IPS-18c (cell line): ENCODE data around the gene INSYN1.
"Not testable (repeated sequence)": the region's sequence is repeated elsewhere in the genome, so short reads cannot be mapped to it uniquely, and the experiment has no call there.

Source experiments
- H3K4me3 ChIP-seq: 2 replicates; pipeline ENCODE4 v1.7.0; 2013; ENCODE audit warnings: low read depth, mild to moderate bottlenecking, low read length, moderate library complexity; ENCODE audit not compliant: insufficient read depth
- H3K9me3 ChIP-seq: one replicate; pipeline ENCODE4 v1.6.1; 2013; ENCODE audit warnings: mild to moderate bottlenecking, low read length, moderate library complexity; ENCODE audit not compliant: control insufficient read depth, insufficient read depth

INSYN1 gene

DNA sequence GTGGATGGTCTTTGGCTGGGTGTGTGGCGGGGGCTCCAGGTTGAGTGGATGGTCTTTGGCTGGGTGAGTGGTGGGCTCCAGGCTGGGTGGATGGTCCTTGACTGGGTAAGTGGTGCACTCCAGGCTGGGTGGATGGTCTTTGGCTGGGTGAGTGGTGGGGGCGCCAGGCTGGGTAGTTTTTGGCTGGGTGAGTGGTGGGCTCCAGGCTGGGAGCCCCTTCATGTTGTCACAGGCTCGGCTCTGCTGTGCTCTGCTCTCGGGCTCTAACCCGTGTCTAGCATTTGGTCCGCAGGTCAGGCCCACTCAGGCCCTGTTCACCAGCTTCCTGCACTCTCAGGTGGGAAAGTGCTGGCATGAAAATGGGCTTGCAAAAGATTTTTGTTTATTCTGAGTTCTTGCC, 43.9 kb downstream of the INSYN1 start:
- Histone ChIP-seq H3K4me3 (no peak overlapping the region), H3K9me3 (no peaks in the 10 kb centered on the region)

GRCh38 chr15:73708691-73709090, 44.5 kb downstream of the INSYN1 start:
- H3K9me3 ChIP-seq: no peaks in the 10 kb centered on the region
- no peak overlapping the region for H3K4me3 ChIP-seq

DNA sequence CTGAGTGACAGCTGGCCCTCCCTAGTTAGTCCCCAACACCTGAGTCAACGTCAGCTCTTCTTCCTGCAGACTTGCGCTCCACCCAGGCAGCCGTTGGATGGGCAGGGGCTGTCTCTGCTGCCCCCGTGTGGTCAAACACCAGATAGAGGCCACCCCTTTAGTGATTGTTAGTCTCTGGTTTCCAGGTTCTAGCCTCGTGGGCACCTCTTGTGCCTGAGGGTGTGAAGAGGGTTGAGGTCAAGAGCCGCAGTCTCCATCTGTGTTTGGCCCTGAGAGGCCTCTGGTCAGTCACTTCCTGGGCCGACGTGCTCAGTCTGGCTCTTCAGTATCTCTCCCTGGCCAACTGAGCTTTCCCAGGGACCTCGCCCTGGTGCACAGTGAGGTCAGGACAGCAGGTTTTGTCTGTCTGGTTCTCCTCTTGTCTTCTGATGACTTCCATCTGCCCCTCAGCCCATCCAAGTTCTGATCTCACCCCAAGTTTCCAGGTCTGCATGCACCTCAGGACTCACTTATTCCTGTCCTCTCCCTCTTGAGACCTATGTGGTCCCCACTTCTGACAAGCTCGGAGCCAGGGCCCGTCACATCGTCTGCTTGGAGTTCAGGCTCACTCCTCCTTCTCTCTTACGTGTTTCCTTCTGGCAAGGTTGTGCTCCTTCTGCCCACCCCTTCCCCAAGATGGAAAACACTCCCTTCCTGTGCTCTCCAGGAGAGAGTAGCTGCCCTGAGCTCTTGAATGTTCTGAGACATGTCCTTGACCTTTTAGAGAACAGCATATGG, 48.1 kb downstream of the INSYN1 start:
- no peak overlapping the region for H3K4me3 ChIP-seq
- no peaks in the 10 kb centered on the region for H3K9me3 ChIP-seq

GRCh38 chr15:73704142-73704868, 48.8 kb downstream of the INSYN1 start:
- H3K9me3 ChIP-seq, H3K4me3 ChIP-seq: not testable (repeated sequence)

DNA sequence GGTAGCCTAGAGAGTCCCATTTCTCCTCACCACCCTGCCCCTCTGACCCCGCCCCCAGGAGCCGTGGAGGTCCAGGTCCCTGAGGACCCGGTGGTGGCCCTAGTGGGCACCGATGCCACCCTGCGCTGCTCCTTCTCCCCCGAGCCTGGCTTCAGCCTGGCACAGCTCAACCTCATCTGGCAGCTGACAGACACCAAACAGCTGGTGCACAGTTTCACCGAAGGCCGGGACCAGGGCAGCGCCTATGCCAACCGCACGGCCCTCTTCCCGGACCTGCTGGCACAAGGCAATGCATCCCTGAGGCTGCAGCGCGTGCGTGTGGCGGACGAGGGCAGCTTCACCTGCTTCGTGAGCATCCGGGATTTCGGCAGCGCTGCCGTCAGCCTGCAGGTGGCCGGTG, 49.5 kb downstream of the INSYN1 start:
- H3K4me3 ChIP-seq, H3K9me3 ChIP-seq: not testable (repeated sequence)

DNA sequence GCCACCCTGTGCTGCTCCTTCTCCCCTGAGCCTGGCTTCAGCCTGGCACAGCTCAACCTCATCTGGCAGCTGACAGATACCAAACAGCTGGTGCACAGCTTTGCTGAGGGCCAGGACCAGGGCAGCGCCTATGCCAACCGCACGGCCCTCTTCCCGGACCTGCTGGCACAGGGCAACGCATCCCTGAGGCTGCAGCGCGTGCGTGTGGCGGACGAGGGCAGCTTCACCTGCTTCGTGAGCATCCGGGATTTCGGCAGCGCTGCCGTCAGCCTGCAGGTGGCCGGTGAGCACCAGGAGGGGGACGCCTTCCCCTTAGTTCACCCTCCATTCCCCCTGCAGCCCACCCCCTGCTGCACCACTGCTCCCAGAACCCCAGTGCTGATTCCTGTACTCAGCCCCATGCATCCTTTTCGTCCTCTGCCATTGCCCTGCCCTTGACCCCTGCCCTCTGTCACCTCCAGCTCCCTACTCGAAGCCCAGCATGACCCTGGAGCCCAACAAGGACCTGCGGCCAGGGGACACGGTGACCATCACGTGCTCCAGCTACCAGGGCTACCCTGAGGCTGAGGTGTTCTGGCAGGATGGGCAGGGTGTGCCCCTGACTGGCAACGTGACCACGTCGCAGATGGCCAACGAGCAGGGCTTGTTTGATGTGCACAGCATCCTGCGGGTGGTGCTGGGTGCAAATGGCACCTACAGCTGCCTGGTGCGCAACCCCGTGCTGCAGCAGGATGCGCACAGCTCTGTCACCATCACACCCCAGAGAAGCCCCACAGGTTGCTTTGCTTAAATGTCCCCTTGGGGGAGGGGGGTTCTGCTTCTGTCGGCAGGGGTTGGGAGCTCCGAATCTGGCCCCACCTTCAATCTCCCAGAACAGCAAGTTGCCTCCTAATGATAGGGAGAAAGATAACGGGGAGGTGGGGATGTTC, 50.6 kb downstream of the INSYN1 start:
- H3K9me3 ChIP-seq, H3K4me3 ChIP-seq: not testable (repeated sequence)

DNA sequence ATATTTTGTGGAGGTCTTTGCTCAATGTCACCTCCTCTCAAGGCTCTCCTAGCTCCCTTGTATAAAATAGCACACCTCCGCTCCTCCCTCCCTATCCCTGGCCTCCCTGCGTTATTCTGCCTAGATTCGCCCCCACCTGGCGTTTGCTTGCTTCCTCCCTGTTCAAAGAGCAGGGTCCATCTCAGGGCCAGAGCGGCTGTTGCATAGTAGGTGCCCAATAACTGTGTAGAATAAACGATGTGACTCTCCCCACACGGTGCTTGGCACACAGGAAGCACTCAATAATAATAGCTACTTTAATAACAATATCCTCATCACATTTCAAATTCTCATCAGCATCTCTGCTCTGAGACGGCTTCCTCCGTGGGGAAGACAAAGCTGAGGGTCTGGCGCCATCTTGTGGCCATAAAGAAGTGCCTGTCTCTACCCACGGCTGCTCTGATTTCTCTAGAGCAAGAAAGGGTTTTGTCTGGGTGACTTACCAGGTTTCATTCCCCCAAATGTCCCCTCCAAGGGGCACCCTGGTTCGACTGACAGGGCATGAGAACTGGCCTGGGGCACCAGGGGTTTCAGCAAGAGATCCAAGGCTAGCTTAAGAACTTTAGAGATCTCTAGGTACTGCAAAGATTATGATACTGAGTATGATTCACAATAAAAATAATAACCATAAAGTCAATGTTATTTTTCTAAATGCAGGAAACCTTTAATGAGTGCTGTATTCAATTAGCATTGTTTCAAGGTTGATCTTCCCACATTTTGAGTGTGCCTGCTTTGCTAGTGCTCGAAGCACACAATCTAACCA, 52.9 kb downstream of the INSYN1 start:
- Histone ChIP-seq H3K9me3 (no peaks in the 10 kb centered on the region), H3K4me3 (no peak overlapping the region)

DNA sequence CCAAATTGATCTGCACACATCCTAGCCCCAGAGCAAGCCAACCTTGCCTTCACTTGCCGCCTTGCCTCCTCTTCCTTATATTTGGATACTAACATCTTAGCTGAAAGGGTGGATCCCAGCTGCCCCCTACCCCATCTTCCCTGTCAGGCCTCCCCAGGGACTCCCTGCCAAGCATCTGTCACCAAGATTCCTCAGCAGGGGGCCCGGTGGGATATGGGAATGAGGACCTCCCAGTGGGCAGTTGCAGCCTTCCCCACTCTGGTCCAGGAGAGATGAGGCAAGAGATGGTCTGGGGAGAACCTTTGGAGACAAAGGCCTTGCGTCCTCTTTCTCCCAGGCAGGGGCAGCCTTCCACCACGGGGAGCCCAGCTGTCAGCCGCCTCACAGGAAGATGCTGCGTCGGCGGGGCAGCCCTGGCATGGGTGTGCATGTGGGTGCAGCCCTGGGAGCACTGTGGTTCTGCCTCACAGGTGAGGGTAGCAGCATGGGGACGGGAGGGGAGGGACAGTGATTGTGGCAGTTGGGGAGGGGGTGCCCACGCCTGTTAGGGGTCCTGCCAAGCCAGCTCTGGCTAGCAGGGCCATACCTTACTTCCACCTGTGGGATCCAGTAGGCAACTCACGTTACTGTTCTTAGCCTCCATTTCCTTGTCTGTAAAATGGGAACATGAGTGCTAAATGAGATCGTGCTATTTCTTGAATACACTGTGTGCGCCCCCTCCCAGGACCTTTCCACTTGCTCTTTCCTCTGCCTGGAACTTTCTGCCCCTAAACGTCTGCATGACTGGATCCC, 53.7 kb downstream of the INSYN1 start:
- H3K4me3 ChIP-seq: no peak overlapping the region
- H3K9me3 ChIP-seq: no peaks in the 10 kb centered on the region

DNA sequence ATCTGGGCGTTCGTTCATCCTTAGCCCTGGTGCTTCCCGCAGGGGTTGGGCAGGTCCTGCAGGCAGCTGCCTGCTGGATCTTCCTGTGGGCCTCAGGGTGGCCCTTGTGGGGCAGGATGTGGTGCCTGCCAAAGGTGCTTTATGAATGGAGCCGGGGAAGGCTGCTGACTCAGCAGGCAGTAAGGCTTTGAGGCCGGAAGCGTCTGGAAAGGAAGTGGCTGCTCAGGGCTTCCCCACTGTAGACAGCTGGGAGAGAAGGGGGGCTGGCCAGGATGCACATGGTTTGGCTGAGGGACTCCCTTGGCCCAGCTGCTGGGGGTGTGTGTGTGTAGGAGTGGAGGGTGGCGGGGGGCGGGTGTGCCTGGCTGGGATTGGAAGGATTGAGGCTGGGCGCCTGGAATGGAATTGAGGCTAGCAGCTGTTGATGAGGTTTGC, 56.1 kb downstream of the INSYN1 start:
- no peak overlapping the region for H3K4me3 ChIP-seq

GRCh38 chr15:73696641-73697001, 56.5 kb downstream of the INSYN1 start:
- Histone ChIP-seq H3K9me3 (no peaks in the 10 kb centered on the region), H3K4me3 (no peak overlapping the region)

More for the DNA sequence above, 56.1 kb downstream of the INSYN1 start:
- no peaks in the 10 kb centered on the region for H3K9me3 ChIP-seq

GRCh38 chr15:73695773-73696640, 57.1 kb downstream of the INSYN1 start:
- Histone ChIP-seq H3K9me3 (no peaks in the 10 kb centered on the region), H3K4me3 (no peak overlapping the region)

DNA sequence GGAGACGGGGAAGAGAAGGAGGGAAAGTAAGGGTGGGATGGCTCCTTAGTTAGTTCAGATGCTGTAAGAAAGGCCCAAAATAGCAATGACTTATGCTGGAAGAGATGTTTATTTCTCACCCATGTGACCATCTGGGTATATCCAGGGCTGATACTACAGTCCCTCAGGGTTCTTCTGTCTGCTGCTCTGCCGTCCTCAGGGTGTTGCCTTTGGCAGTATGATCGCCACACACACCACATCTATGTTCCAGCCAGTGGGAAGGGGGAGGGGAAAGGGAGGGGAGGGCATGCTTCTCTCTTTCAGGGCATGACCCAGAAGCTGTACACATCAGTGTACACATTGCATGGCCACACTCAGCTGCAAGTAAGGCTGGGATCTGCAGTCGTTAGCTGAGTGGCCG, 58.7 kb downstream of the INSYN1 start:
- H3K9me3 ChIP-seq: no peaks in the 10 kb centered on the region
- no peak overlapping the region for H3K4me3 ChIP-seq

GRCh38 chr15:73691396-73691795, 61.8 kb downstream of the INSYN1 start:
- no peak overlapping the region for H3K4me3 ChIP-seq
- H3K9me3 ChIP-seq: no peaks in the 10 kb centered on the region

DNA sequence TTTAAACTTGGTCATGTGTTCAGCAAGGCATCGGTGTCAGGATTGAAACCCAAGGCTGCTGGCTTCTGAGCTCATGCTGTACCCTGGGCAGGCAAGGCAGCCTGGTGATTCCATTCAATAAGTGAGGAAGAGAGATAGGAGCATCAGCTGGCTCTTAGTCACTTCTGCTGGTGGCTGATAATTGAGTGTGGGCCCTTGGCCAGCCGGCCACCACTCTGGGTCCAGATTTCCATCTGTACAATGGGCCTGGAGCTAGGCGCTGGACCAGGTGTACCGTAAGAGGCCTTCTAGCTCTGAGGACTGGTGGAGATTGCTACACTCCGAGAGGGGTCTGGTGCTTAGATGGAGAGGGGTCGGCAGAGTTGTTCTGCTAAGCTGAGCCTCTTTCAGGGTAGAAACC, 64.7 kb downstream of the INSYN1 start:
- Histone ChIP-seq H3K4me3 (no peak overlapping the region), H3K9me3 (no peaks in the 10 kb centered on the region)

DNA sequence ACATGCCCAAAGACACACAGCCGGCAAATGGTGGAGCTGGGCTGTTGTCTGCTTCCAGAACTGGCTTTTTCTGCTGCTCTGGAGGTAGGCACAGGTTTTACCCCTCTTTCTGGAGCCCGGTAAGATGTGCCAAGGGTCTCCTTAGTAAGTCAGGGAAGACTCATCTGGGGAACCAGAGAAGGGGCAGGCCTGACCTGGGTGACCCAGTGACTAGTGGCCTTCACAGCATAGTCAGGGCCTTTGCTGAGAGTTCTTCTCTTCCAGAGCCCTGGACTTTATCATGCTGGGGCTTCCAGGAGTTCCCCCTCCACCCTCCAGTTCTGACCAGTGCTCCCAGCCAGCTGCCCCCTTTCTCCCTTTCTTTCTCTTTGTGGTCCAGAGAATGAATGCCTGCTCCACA, 65.8 kb downstream of the INSYN1 start:
- Histone ChIP-seq H3K9me3 (no peaks in the 10 kb centered on the region), H3K4me3 (no peak overlapping the region)
